ENCODE measurements around the gene FLCN.

Gene FLCN

GRCh38 chr17:17164676-17165075 is 72.3 kb downstream of the FLCN start:
- peak; percentile 58 to 65 for DNase-seq

DNA sequence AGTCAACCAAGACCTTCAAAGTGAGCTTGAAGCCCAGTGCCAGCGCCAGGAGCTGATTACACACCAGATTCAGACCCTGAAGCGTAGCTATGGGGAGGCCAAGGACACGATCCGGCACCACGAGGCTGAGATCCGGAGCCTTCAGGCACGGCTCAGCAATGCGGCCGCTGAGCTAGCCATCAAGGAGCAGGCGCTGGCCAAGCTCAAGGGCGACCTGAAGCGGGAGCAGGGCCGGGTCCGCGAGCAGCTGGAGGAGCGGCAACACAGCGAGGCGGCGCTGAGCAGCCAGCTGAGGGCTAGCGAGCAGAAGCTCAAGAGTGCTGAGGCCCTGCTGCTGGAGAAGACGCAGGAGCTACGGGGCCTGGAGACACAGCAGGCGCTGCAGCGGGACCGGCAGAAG is 72.8 kb downstream of the FLCN start:
- DNase-seq, result no peak
